Stimulated activated CD4-positive, alpha-beta T cell treated with anti-CD3 and anti-CD28 coated beads, Interleukin-2, amount 100 ng/mL, for 48 hours (primary cell): ENCODE data around the gene PPP1R2.

ENCODE experiments used
- DNase-seq, 2 donors: peaks; one replicate each; pipeline ENCODE4 v3.0.0-alpha.2; 2020

The PPP1R2 gene

DNA sequence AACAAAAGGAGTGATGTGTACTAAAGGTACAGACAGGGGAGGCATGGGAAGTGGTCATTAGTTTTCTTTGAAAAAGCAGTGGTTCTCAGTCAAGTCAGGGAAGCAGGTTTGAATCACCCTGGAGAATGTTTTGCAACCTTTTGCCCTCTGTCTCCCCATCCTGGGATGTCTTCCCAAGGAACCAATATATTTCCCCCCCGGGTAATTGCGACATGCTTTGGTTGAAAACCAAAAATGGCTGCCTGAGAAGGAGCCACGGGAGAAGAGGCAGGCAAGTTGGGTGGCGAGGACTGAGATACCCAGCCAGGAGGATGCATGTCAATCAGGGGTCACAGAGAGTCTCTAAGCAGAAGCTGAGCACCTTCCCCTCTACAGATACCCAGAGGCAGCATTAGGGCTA, 20.2 kb upstream of the PPP1R2 start:
- DNase-seq, result no peak

DNA sequence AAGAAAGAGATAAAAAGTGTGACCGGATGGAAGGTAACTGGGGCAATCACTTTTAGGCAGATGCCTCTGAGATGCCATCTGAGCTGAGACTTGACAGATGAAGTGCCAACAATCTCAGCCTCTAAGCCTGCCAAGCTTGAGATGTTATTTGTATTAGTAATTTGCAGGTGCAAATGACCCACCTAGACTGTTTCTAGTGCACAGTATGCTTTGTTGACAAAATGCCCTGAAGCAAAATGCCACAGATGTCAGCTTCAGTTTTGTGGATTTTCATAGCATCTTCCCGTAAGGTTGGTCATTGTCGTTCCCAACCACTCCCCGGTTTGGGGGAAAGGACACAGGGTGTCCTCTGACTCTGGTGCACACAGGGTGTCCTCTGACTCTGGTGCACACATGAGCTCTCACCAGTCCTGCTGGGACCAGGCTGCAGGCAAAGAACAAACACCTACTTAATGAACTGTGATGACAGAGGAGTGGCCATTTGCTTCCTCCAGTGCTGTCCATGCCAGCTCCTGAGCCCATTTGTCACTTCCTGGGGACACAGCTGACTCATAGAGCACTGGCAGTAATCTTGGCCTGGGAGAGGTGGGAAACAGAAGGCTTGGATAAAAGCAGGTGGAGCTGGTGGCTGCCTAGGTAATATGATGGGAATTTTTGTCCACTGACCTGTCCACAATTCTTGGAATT, 16.7 kb upstream of the PPP1R2 start:
- no peak for DNase-seq

DNA sequence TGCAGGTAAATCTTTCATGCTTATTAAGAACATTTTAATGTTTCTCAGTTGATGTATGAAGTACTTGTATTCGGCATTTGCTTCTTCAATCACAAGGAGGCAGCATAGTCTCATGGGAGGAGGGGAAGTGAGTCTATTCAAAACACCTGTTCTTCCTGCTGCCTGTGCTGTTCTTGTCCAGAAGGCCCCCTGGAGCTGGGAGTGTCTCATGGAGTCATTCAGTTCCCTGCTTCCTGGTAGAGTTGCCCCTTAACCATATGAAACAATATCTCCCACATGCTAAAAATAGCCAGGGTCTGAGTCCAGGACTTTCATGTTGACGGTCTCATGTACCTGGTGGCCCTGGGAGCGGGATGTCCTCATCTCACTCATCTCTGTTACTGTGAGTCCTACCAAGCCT, 15.5 kb upstream of the PPP1R2 start:
- no peak for DNase-seq

DNA sequence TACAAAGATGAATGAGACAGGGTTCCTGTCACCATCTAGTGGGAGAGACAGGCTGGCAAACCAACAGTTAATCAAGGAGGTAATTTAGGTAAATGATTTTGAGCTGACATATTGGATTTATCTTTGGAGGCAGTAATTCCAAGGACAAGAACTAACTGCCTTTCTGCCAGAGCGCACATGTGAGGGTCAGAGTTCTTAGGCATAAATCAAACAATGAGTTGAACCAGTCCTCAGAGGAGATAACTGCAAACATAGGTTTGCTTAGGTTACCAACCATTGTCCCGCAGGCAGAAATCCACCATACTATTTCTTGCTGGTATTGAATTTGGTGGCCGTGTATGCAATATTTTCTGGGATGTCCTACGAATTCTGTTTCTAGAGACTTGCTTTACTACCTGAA, 14.2 kb upstream of the PPP1R2 start:
- no peak for DNase-seq

DNA sequence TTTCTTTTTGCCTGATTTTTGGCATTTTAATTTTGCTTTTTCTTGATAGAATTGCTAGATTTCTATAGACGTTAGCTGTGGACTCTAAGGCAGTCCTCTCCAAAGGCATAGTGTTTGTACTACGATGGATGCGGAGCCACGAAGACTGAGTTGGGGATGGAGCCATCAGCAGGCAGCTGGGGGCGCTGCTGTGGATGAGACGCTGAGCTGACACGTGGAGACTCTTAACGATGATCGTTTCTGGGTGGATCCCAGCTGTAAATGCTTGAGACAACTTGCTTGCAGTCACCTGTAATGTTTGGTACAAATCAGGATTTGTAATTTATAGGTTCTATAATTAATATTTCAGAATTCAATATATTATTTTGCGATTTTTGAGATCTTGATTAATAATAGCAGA, 13.3 kb upstream of the PPP1R2 start:
- DNase-seq, result no peak

DNA sequence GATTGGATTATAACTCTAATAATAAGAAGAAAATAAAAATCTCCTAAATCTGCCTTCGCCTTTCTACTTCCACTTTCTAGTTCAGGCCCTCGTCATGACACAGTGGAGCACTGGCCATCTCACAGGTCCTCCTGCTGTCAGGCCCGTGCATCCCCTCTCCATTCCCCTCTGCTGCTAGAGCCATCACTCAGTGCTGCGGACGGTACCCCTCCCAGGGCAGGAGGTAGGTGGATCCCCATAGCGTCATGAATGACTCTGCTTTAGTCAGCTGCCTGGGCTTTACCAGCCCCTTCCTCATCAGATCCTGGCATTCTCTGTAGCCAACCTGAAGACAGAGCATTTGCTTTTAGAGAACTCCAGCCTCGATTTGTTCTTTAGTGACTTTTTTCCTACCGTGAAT, 12.0 kb upstream of the PPP1R2 start:
- no peak for DNase-seq

DNA sequence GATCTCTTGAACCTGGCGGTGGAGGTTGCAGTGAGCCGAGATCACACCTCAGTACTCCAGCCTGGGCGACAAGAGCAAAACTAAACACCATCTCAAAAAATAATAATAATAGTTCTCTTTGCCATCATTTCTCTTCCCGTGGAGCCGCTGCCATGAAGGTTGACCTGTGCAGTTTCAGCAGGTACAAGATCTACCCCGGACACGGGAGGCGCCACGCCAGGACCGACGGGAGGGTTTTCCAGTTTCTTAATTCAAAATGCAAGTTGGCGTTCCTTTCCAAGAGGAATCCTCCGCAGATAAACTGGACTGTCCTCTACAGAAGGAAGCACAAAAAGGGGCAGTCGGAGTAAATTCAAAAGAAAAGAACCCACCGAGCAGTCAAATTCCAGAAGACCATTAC, 11.3 kb upstream of the PPP1R2 start:
- DNase-seq, result no peak

DNA sequence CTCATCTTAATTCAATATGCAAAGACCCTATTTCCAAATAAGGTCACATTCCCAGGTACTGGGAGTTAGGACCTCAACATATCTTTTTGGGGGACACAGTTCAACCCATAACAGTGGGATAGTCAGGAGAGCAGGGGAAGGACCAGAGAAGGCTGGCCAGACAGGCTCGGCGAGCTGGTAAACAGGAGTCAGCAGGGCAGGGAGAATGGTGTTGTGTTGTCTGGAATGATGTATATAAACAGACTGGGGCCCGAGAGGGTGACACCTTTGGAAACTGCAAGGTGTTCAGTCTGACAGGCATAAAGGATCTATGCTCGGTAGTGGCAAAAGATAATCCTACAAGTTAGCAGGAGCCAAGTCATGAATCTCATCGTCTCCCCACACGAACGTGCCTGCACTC, 10.1 kb upstream of the PPP1R2 start:
- no peak for DNase-seq

DNA sequence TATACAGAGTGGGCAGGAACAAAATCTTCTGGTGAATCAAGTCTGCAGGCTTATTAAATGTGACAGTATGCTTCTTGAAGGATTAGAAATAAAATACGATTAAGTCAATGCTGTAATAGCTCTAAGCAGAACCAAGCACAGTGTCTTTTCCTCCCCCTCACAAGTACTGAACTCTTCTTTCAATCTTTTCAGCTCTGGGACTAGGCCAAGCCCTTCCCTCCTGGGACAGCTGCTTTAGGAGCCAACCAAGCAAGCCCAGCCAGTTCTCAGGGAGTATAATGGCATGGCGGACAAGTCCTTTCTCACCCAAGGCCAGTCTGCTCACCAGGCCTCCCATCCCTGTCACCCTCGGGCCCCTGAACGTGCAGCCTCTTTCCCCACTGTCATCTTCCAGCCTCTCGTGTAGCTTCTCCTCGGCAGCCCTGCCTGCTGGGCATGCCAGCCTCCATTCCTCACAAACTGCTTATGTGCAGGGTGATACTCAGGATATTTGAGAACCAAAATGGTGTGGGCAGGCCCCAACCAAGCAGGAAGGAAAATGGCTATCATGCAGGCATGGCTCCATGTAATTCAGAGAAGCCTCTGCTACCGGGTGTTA, 8.4 kb upstream of the PPP1R2 start:
- no peak for DNase-seq

DNA sequence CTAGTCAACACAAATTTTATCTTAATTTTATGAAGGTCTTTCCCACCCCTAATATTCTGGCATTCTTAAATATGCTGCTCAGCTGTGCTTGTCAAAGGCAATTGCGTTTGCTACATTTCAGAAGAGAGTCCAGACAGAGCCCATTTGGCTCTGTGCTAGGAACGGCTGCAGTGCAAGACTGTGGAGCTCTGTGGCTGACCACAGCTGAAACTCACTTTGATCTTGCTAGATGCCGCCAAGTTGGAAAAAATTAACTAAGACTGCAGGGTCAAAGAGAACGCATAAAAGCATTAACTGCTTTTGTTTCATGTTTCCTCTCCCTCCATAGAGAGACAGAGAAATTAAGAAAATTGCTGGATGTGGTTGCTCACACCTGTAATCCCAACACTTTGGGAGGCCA, 7.6 kb upstream of the PPP1R2 start:
- no peak for DNase-seq

DNA sequence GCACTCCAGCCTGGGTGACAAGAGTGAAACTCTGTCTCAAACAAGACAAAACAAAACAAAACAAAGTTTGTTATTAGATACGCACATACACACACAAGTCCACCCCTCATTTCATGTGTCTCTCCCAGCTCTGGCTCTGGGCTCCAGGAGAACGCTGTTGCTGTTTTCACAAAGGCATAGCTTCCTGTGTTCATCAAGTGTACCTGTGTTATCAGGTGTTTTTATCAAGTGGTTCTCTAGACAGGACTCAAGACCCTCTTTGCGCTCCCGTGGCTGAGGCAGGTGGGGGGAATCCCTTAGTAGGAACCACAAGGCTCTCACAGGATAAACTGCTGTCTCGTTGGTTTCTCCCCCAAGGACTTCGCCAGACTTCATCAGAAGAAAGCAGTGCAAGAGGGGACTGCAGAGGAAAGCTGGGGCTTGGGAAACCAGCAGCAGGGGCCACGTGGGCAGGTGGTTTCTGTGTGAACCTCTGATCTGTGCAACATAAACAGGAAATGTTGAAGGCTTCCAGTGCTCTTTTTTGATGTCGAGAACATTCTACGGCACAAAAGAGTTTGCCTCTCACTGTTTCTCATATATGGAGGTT, 6.9 kb upstream of the PPP1R2 start:
- peak; percentile 46 to 52 for DNase-seq

DNA sequence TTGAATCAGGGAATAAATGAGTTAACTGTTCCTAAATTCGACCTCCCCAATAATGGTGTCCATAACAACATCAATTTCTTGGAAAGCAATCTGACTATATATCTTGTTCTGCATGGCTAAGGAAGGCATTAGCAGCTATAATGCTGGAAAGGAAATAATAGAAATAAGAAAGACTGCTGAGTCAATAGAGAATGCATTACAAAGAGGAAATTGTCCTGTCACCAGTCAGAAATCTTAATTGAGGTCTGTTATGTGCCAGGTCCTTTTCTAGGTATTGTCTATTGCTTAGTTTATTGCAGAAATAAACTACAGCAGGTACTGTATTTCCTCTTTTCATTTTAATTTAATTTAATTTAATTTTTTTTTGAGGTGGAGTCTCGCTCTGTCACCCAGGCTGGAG, 5.9 kb upstream of the PPP1R2 start:
- no peak for DNase-seq

DNA sequence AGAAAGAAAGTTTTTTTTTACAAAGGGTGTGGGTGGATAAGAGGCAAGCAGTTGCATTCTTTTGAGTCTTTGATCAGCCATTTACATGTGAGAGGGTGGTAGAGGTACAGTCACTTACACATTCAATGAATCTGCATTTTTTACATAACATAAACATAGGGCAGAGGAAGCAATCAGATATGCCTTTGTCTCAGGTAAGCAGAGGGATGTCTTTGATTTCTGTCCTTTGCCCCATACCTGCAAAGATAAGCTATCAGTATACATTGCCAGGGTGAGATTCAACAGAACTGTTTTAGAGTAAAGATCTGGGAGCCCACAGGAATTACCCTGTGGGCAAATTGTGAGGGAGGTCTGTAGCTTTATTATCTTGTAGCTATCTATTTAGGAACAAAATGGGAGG, 5.4 kb upstream of the PPP1R2 start:
- no peak for DNase-seq

DNA sequence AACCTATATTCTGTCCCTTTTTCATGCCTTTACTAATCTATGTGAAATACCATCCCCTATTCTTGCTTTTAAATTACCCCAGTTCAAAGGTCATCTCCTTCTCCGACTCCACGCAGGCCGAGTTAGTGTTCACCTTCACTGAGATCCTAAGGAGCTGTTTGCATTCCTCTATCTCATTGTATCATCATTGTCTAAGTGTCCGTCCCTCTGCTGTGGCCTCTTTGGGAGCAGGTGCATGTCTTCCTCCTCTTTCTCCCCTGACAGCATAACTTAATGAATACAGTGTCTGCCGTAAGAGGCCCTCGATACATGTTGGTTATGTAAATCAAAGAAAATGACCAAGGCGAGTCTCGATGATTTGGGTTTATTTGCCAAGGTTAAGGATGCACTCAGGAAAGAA, 4.9 kb upstream of the PPP1R2 start:
- no peak for DNase-seq

DNA sequence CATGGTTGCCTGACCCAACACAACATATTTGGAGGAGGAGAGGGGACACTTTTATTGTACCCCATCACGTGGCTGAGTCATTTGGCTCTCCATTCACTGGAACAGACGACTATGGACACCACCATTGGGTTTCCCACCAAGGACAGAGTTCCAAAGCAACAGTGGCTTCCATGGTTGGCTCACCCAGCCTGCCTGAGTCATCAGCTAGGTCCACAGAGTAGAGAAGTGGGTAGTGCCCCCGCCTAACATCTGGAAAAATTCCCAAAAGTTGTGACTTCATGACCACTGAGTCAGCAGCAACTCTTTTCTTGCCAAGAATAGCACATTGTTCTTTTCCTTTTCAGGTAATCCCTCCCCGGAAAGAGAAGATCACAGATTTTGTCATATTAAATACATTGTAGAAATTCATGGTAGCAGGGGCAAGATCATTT, 3.0 kb upstream of the PPP1R2 start:
- no peak for DNase-seq

DNA sequence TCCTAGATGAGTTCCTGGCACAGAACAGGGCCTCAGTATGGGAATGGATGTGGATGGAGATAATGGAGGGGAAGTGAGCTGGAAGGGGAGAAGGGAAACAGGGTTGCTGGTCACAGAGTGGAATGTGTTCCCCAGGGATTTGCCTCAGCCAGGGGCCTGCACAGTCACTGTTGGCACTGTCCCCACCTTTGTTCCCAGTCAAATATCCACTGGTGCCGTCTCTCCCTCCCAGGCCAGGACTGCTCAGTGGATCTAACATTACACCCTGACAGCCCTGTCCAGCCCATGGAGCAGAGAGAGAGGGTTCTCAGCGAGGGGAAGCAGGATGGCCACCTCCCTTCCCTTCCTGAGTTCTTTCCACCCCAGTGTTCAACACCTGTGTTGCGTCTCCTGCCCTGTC, 1.5 kb upstream of the PPP1R2 start:
- DNase-seq, result no peak

DNA sequence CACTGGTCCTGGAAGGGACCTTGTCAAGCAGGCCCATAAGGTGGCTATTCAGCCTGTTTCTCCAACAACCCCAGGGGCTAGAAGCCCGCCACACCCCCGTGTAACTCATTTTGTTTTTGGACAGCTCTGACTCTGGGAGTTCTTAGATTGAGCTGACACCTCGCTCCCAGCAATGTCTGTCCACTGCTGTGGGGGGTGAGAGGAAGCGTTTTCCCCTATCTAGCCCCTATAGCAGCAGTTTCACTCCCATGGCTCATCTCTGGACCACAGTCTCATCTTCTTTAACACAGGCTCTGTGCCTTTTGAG, 1.1 kb upstream of the PPP1R2 start:
- no peak for DNase-seq

DNA sequence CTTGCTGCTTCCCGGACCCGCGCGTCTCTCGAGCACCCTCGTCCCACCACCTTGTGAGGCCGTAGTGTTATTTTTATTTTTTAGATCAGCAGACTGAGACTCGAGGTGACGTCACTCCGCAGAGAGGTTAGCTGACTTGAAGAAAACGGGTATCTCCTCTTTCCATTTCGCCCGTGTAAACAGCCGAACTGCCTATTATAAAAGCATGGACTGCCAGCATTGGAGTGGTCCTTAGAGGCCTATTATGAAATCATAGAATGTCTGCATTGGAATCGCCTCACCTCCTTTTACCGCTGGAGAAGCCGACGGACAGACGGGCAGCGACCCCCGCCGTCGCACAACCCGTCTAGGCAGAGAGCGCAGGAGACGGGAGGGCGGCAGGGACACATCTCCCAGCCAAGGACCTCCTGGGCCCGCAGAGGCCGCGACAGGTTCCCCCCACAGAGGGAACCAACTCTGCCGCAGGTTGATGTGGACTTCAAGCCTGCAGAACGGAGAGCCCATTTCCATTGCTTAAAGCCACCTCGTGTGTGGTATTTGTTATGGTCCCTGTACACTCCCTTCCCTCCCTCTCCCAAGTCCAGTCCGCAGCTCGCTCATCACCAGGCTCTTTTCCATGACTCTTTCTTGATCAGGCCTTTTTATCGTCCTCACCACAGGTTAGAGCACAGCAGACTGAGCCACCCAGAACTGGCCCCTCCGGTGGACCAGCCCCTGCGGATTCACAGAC, 540 bp upstream of the PPP1R2 start:
- no peak for DNase-seq

DNA sequence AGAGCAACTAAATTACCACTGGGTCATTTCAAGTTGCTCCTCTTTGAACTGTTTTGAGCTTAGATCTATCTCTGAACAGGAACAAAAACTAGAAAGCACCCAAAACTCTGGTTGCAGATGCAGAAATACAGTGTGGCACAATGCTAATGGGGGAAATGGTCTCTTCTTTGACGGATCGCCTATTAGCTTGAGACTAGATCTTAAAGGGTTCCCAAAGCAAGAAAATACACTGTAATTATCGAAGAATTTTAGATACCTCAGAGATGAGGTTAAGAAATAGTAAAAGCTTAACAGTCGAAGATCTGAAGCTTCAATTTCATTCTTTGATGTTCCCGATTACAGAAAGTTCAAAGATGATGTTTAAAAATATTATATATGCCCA, 818 bp downstream of the PPP1R2 start:
- DNase-seq, result no peak

DNA sequence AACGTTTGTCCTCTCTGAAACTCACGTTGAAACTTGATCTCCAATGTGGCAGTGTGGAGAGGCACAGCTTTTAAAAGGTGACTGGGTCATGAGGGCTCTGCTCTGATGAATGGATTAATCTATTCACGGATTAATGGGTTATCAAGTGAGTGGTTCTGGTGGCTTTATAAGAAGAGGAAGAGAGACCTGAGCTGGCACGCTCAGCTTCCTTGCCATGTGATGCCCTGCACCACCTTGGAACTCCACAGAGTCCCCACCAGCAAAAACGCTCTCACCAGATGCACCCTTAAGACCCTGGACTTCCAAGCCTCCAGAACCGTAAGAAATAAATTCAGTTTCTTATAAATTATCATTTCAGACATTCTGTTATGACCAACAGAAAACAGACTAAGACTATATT, 2.6 kb downstream of the PPP1R2 start:
- DNase-seq, result no peak

DNA sequence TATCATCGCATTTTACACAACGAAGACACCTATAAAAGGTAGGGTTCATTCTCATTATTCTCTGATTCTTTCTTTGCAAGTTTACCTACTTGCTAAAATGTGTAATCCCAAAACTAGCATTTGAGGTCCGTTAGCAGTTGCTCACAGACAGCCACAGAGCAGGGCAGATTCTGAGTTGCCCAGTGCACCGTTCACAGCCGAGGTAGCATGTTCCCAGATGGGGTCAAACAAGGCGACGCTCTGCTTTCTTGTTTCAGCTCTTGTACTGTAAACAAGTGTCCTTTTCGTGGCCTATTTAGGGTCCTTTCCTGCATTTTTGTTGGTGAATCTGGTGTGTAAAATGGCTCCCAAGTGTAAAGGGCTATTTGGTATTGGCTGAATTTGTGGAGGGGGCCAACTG, 3.1 kb downstream of the PPP1R2 start:
- DNase-seq, result no peak

DNA sequence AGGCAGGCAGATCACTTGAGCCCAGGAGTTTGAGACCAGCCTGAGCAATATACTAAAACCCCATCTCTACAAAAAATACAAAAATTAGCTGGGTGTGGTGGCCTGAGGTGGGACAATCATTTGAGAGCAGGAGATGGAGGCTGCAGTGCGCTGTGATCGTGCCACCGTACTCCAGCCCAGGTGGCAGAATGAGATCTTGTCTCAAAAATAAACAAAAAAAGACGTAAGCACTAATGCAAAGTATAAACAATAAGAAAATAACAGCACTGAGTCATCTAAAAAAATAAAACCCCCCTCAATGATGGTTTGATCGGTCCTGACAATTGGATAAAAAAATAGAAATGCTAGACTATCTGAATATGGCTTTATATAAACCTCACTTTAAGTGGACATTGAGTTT, 3.6 kb downstream of the PPP1R2 start:
- no peak for DNase-seq

DNA sequence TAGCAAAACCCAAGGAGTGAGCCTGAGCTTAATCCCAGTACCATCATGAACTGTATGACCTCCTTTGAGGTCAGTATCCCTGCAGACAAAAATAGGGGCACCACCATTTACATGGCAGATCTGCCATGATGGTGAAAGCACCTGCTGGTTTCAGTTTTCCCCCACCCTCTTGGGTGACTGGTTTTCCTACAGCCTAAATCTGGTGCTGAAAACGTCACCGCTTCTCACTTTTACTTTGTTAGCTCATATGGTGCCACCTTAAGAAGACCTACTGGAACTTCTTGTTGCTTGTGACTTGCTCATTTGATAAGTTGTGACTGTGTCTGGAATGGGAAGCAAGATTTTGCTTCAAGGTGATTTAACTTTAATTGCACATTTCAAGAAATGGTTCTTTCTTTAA, 5.1 kb downstream of the PPP1R2 start:
- peak in 1 of 2 donors; percentile 45 for DNase-seq

DNA sequence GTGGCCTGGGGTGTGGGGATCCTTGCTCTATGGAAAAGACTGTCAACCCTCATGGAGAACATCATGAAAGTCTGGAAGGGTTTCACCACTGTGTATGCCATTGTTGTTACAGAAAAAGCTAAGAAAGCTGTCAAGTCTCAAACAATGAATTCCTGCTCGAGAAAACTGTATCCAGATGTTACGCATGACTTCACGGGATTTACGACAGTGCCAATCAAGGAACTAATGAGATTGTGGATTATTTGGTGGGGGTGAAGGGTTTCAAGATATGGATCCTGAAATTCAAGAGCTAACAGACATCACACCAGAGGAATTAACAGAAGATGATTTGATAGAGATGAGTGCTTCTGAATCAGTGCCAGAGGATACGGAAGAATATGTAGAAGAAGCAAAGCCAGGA, 7.8 kb downstream of the PPP1R2 start:
- DNase-seq, result no peak
